ENCODE data around the gene TMEM109. TPM values are rescaled to one million over a fixed set of nuclear protein-coding genes. Genes with fewer than 3 reads are reported as not detected.

The TMEM109 gene
- total RNA-seq, 2 donors from 2014 or later: 35.0 to 53.4 TPM

DNA sequence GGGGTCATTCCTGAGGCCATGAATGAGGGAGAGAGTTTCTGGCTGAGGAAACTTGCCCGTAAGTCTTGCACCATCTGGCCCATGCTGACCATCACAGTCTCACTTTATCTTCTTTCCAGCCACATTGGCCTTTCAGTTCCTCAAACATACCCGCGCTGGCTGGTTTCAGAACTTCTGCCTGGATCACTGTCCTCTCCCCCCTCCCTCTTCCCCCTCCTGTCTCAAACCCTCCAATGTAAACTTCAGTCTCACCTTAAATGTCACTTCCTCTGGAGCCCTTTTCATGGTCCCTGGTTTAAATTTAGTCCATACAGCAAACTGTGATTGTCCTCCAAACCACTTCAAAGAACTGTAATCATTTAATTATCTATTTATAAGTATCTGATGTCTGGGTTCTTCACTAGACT is 3.7 kb upstream of the TMEM109 start:
- Histone ChIP-seq H3K36me3 (no peaks in the 10 kb centered on the region), H3K4me1 (no peaks in the 10 kb centered on the region), H3K9me3 (no peaks in the 10 kb centered on the region), H3K27ac (no peak overlapping the region), H3K4me3 (no peak overlapping the region), H3K9ac (ENCODE audit: low read depth in 2 of 2, low read length in 2 of 2) (no peak overlapping the region), H3K27me3 (no peaks in the 10 kb centered on the region)
- intact Hi-C loops (cut with DNase I): no loop called here
- no peak for DNase-seq
- TF ChIP-seq, protein P1, sequence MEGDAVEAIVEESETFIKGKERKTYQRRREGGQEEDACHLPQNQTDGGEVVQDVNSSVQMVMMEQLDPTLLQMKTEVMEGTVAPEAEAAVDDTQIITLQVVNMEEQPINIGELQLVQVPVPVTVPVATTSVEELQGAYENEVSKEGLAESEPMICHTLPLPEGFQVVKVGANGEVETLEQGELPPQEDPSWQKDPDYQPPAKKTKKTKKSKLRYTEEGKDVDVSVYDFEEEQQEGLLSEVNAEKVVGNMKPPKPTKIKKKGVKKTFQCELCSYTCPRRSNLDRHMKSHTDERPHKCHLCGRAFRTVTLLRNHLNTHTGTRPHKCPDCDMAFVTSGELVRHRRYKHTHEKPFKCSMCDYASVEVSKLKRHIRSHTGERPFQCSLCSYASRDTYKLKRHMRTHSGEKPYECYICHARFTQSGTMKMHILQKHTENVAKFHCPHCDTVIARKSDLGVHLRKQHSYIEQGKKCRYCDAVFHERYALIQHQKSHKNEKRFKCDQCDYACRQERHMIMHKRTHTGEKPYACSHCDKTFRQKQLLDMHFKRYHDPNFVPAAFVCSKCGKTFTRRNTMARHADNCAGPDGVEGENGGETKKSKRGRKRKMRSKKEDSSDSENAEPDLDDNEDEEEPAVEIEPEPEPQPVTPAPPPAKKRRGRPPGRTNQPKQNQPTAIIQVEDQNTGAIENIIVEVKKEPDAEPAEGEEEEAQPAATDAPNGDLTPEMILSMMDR (IDR thresholded peaks at IDR 0.05): no peak

DNA sequence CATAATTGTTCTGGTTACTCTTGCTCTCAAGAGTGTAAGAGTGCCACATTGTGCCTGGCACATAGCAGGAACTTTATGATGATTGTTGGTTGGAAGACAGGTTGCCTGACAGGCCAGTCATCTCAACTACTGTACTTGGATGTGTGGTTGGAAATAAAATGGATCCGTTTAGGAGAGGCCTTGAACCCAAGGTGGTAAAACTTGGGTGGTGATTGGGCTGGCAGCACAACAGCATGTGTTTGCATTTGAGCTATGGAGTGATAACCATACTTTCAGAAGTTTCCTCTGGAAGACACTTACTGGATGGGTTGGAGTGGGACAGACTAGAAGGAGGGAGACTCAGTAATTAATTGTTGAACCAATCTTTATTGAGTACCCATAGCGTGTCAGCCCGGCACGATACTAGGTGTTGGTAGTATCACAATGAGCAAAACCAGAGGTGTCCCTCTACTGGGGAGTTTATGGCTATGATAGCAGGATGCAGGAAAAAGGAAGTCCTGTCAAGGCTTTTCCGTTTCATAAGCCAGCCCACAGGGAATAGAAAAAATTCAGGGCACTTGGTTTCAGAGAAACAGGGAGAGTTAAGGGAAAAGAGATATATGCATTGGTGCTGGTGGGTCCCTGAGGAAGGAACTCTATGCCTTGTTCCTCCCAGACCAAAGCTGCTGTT is 3.1 kb upstream of the TMEM109 start:
- intact Hi-C loops (cut with DNase I): no loop called here

DNA sequence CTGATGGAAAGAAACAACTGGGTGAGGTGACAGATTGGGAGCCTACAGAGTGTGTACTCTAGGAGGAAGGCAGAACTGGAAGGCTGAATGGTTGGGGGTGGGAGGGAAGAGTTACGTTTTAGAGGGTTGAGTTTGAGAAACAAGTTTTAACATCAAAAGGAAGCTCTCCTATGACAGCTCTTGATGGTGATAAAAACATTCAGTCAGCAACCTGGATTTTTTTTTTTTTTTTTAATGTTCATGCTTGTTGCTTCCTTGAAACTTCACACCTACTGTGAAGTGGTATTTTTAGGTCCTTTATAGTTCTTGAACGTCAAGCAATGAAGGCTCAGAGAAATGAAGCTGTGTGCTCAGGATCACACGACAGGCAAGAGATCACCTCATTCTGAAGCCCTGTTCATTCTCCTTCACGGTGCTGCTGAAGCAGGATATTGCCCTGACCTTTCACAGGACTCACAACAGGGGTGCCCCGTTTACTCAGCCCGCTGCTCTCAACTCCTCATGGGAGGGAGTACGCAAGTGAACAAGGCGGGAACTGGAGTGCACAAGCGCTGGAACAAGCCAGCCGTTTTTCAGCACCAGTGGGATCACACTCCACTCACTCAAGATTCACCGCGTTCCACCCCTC is 1.6 kb upstream of the TMEM109 start:
- Histone ChIP-seq H3K27ac (no peak overlapping the region), H3K9ac (ENCODE audit: low read depth in 2 of 2, low read length in 2 of 2) (no peak overlapping the region), H3K4me1 (peaks cover 4% of the 10 kb centered on the region), H3K9me3 (no peaks in the 10 kb centered on the region), H3K4me3 (no peak overlapping the region), H3K27me3 (no peaks in the 10 kb centered on the region), H3K36me3 (no peaks in the 10 kb centered on the region)
- intact Hi-C loops (cut with DNase I): no loop called here
- no peak for DNase-seq
- TF ChIP-seq, protein P1 (IDR thresholded peaks at IDR 0.05): no peak

More for the DNA sequence above, 3.1 kb upstream of the TMEM109 start:
- TF ChIP-seq, protein P1 (IDR thresholded peaks at IDR 0.05): no peak
- Histone ChIP-seq H3K4me1 (peaks cover 4% of the 10 kb centered on the region), H3K27ac (no peak overlapping the region), H3K4me3 (no peak overlapping the region), H3K36me3 (no peaks in the 10 kb centered on the region), H3K27me3 (no peaks in the 10 kb centered on the region), H3K9me3 (no peaks in the 10 kb centered on the region), H3K9ac (ENCODE audit: low read depth in 2 of 2, low read length in 2 of 2) (no peak overlapping the region)
- DNase-seq: no peak

DNA sequence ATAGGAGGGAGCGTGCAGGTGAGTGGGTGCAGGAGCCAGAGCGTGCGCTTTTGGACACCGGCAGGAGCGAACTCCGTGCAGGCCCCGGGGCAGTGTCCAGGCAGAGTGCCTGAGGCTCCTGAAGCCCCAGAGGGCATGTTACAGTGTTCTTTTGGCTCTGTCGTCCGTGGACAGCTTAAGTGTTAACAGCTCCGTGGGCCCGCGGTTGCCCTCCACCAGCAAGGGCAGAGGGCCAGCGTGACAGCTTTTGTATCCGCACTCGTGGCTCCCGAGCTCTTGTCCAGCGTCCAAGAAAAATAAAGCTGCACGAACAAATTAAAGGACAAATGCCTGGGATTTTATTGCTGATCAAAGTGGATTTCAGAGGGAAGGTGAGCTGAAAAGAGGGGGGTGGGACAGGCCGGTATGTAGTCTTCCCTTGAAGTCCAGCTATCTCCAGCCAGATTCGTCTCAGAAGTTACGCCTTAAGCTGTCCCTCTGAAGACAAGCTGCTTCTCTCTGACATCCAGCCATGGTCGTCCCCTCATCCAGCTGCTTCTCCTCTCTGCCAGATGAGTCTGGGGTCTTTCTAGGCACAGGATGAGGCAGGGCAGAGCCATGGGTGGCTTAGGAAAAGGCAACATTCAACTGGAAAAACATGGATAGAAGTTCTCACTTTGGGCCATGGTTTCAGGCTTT is 968 bp upstream of the TMEM109 start:
- H3K4me3 ChIP-seq: peak overlapping the region; percentile 78
- H3K9me3 ChIP-seq: no peaks in the 10 kb centered on the region
- peak overlapping the region; percentile 73 for H3K27ac ChIP-seq
- DNase-seq: no peak
- H3K9ac ChIP-seq (ENCODE audit: low read depth in 2 of 2, low read length in 2 of 2): peak overlapping the region; percentile 88 to 90
- TF ChIP-seq, protein P1 (IDR thresholded peaks at IDR 0.05): no peak
- intact Hi-C loops (cut with DNase I): no loop called here
- no peaks in the 10 kb centered on the region for H3K36me3 ChIP-seq
- H3K27me3 ChIP-seq: no peaks in the 10 kb centered on the region
- peaks cover 4% of the 10 kb centered on the region for H3K4me1 ChIP-seq

DNA sequence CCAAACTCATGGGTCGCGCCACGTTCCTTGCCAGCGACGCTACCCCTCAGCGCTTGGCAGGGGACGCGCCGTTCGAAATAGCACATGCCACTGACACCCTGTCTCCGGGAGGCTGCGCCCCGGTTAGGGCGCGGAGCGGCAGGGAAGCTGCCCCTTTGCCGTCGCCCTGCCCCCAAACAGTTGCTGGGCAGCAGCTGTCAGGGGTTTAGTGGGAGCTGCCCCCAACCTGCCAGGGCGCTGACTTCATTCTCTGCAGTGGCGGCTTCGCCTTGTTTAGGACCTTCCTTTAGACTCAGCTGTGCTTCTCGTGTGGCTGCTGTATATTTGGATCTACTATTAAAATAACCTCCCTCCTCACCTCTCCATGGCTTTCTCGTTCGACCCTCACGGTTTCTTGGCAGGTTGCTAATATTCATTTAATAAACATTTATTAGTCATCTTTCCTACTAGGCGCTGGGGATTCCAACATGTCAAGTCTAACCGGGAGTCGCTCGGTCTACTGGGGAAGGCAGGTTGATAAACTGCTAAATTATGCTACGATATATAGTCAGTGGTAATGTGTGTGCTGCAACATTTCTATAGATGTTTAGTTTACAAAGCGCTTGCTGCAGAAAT is 782 bp downstream of the TMEM109 start:
- Histone ChIP-seq H3K4me3 (peak overlapping the region; percentile 78), H3K4me1 (peaks cover 4% of the 10 kb centered on the region), H3K9me3 (no peaks in the 10 kb centered on the region), H3K27ac (peak overlapping the region; percentile 73), H3K27me3 (no peaks in the 10 kb centered on the region), H3K9ac (ENCODE audit: low read depth in 2 of 2, low read length in 2 of 2) (peak overlapping the region; percentile 88 to 90), H3K36me3 (no peaks in the 10 kb centered on the region)
- TF ChIP-seq, protein P1 (IDR thresholded peaks at IDR 0.05): no peak
- intact Hi-C loops (cut with DNase I): no loop called here
- DNase-seq: peak; percentile 52
